Right ventricle myocardium superior (tissue), 1 donor: Measurements from ENCODE around the gene ZER1. TPM values are rescaled to one million over a fixed set of nuclear protein-coding genes. Genes with fewer than 3 reads are reported as not detected.
A peak's percentile ranks its signal among the peaks of the same experiment; 100 is the strongest.

ENCODE experiments used
- ATAC-seq: fragments of 200-7000 bp; cut with Tn5 transposase; one replicate; pipeline ENCODE4 v1.9.1; 2020; ENCODE audit warnings: mild to moderate bottlenecking; ENCODE audit not compliant: poor library complexity
- DNase-seq: peaks from one replicate; pipeline ENCODE4 v3.0.0-alpha.2; 2020
- intact Hi-C: fragments of 100-400 bp; cut with DNase I; formaldehyde crosslinking; loops from one replicate; pipeline ENCODE4 v1.11.2; 2022
- total RNA-seq: library from RNA; stranded (reverse); fragmentation: NEBNext Ultra II Directional; extraction: Animal tissue kit (Norgen Biotek cat#: 25700); gene quantifications from one replicate; pipeline ENCODE4 v1.2.1, GENCODE V29; 2021
- donor health status: DM: no; HTN: yes; CAD: no; lungs with severe emphysema.

The ZER1 gene
- total RNA-seq, 1 donor from 2014 or later, result 57.3 TPM

GRCh38 chr9:128753627-128754026 lies 18.1 kb downstream of the ZER1 start:
- intact Hi-C loops, result no loop called here
- ATAC-seq (no peak), DNase-seq (no peak)

DNA sequence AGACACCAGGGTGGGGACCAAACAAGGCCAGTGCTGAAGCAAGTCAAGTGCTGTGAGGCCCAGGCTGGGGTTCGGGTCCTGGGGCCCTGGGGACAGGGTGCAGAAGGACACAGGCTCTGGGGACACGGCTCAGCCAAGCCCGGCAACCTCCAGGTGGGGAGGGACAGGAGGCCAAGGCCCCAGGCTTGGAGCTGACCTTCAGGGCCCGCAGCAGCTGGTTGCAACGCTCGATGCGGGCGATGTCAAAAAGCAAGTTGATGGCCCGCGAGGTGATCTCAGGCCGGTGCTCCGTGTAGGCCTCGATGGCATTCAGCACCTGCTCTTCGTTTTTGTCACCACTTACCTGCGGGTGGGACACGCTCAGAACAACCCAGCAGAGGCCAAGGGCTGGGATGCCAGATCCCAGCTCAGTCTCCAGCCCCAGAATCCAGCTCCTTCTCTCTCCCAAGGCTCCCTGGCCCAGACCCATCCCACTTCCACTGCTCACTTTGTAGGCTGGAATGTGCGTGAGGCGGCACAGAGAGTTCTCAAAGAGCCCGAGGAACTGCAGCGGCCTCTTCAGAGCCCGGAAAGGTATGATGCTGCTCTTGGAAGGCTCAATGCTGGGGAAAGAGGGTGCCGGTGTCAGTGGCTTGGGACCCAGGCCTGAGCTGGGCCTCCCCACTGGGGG lies 20.7 kb downstream of the ZER1 start:
- ATAC-seq, result no peak
- intact Hi-C loops, result no loop called here
- no peak for DNase-seq

DNA sequence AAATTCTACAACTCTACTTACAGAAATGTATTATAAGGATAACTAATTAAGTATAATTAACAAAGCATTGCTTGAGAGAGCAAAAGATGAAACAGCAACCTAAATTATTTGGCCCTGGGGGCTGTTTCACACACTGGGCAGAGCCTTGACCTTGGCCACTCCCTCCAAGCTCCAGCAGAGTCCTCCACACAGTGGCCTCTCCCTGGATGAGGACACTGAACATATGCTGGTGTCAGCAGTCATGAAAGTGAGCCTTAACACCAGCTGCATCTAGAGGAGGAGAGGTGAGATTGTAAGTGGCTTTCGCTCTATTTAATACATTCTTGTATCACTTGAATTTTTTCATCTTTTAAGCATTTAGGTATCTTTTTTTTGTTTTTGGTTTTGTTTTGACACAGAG lies 24.5 kb downstream of the ZER1 start:
- intact Hi-C loops, result no loop called here
- DNase-seq (no peak), ATAC-seq (no peak)

DNA sequence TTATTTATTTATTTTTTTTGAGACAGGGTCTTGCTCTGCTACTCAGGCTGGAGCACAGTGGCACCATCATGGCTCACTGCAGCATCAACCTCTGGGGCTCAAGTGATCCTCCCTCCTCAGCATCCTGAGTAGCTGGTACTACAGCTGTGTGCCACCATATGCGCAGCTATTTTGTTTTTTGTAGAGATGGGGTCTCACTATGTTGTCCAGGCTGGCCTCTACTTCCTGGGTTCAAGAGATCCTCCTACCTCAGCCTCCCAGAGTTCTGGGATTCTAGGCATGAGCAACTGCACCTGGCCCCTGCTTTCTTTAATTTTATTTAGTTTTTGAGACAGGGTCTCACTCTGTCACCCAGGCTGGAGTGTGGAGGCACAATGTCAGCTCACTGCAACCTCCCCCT lies 28.3 kb downstream of the ZER1 start:
- ATAC-seq (no peak), DNase-seq (no peak)
- intact Hi-C loops, result no loop called here

DNA sequence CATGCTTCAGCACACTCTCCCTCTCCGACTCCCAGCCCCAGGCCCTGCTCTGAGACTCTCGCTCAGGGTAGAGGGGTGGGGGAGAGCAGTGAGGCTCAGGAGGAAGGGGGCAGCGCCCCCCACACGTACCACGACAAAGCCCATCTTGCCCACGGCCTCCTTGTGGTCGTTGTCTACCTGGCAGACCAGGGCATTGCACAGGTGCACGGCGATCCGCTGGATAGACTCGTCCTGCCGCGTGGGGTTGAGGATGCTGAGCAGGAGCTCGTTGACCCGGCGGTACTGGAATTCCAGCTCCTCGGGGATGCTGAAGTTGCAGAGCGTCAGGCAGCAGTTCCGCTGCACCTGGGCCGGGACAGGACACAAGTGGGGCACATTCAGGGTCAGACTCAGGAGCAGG lies 29.3 kb downstream of the ZER1 start:
- intact Hi-C loops, result no loop called here
- DNase-seq (no peak), ATAC-seq (no peak)

DNA sequence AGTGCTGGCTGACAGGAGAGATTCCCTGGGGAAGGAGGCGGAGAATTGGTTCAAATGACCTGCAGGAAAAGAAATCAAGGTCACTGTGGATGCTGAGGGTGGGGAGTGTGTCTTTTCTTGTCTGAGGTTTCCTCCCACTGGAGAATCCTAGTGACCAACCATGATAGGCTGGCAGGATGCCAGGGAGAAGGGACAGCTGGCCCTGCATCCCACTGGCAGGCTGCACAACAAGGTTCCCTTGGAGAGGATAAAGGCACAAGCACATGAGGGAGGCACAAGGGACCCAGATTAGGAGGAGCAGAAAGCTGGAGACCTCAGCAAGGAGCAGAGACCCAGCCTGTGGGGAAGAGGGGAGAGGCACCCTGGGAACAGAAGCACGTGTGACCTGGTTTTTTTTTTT lies 36.4 kb downstream of the ZER1 start:
- intact Hi-C loops, result no loop called here
- no peak for ATAC-seq
- DNase-seq, result no peak

GRCh38 chr9:128733256-128733655 lies 38.5 kb downstream of the ZER1 start:
- intact Hi-C loops, result no loop called here
- peak; percentile 71 for DNase-seq
- ATAC-seq, result peak; percentile 78

DNA sequence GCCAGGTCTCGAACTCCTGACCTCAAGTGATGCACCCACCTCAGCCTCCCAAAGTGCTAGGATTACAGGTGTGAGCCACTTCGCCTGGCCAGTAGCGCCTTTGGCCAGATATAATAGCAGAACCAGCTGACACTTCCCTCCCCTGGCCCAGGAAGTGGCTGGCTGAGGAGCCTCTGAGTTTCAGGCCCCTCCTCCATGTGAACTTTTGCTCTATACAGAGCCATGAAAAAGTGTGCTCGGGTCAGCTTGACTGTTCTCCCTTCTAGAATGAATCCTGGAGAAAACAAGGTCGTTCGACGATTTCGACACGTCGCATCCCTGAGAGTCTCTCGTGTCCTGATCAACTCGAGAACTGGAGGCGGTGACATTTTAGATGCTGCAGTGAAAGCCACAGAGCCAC lies 39.2 kb downstream of the ZER1 start:
- DNase-seq, result no peak
- intact Hi-C loops, result no loop called here
- no peak for ATAC-seq

- no peak for DNase-seq
- intact Hi-C loops, result no loop called here
- ATAC-seq, result no peak
Observed at GRCh38 chr9:128731691-128732090, 40.0 kb downstream of the ZER1 start.

GRCh38 chr9:128731093-128731492 lies 40.6 kb downstream of the ZER1 start:
- DNase-seq (no peak), ATAC-seq (no peak)
- intact Hi-C loops, result no loop called here

DNA sequence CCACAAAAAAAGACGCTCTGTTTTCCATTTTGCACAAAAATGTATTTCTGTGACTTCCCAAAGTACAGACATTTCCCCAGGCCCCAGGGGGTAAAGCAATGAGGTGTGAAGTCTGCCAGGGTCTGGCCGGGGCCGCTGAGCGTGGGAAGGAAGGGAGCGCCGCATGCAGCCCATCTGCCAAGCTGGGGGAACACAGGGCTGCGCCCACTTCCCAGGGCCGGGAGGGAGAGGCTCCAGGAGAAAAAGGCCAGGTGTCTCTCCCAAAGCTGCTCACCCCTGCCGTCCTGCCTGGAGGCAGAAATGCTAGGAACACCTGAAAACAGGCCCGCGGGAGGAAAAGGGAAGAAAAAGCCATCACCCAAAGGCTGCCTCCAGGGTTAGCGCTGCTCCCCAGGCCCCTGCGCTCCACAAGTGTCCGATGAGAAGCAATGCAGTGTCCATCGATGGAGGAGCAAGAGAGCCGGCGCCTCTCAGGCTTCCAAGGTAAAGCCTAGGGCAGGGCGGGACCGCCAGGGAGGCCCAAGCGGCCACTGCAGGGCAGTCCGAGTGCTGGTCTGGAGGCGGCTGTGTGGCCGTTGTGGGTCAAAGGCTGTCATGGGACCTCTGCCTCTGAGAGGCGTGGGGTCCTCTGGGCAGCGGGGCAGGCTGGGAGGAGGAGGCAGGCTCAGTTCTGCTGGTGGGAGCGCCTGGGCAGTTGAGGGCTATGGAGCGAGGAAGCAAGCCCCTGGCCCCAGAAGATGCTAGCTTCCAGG lies 41.8 kb downstream of the ZER1 start:
- intact Hi-C loops, result no loop called here
- ATAC-seq (no peak), DNase-seq (no peak)

- ATAC-seq (no peak), DNase-seq (no peak)
- intact Hi-C loops, result no loop called here
Observed at GRCh38 chr9:128729302-128729701, 42.4 kb downstream of the ZER1 start.

GRCh38 chr9:128728298-128728697 lies 43.4 kb downstream of the ZER1 start:
- DNase-seq (no peak), ATAC-seq (no peak)
- intact Hi-C loops, result no loop called here

DNA sequence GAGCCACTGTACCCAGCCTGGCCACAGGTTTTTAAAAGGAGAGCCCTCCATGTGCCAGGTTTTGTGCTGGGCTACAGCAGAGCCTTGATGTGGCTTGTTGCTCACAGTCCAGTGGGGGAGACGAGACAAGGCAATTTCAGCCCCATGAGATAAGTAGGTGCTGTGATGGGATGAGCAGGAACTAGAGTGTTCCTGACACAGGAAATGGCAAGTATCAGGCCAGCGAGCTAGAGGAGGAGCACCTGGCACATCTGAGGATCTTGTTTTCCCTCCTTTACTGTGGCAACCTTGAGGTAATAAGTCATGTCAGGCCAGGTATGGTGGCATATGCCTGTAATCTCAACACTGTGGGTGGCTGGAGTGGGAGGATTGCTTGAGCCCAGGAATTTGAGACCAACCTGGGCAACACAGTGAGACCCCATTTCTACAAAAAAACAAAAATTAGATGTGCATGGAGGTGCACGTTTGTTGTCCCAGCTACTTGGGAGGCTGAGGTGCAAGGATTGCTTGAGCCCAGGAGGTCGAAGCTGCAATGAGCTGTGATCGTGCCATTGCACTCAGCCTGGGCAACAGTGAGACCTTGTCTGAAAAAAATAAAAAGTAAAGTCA lies 44.0 kb downstream of the ZER1 start:
- ATAC-seq (no peak), DNase-seq (no peak)
- intact Hi-C loops, result no loop called here

- DNase-seq (peak; percentile 83), ATAC-seq (peak; percentile 54)
- intact Hi-C loops, result no loop called here
Observed at GRCh38 chr9:128724744-128725211, 46.9 kb downstream of the ZER1 start.

DNA sequence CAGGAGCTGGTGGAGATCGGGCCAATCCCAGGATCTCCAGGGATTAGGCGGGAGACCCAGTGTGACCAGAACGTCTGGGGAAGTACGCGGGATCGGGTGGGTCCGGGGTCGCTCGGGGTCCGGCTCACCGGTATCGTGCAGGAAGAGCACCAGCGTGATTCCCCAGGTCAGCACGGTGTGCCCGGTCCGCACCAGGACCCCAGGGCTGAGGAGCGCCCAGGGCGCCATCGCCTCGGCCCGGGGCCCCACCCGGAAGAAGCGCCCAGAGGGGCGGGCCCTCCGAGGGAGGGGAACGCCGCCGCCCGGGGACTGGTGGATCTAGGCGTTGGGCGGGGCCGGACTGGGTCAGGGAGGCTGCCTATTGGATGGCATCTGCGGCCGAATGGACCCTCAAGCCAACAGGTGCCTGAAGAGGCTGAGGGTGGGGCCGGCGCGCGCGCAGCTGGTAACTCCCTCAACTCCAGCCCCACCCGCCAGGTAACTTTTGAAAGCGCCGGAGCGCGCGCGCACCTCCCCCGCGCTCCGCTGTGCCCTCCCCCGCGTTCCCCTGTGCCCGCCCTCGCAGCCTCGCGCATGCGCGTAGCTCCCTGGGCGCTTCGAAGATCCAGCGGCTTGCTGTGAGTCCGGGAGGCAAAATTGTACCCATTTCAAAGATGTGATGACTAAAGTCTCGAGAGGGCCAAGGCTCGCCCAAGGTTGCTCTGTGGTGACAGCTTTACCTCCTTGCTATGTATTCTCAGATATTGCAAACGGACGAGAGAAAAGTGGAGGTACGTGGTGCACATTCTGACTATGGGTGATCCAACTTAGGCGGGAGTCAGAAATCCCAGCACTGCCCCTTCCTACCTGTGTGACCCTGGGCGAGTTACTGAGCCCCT lies 47.6 kb downstream of the ZER1 start, which contains the start of gene ZDHHC12:
Gene ZDHHC12, minus strand, starts transcription at position 262 of the 878 bp plus-strand sequence. Its CDS starts 34 bp downstream, at position 228.
- intact Hi-C loops, result no loop called here
- ATAC-seq (peak; percentile 97), DNase-seq (peak; percentile 98)

GRCh38 chr9:128723352-128723865 lies 48.3 kb downstream of the ZER1 start:
- ATAC-seq (no peak), DNase-seq (no peak)
- intact Hi-C loops, result no loop called here

DNA sequence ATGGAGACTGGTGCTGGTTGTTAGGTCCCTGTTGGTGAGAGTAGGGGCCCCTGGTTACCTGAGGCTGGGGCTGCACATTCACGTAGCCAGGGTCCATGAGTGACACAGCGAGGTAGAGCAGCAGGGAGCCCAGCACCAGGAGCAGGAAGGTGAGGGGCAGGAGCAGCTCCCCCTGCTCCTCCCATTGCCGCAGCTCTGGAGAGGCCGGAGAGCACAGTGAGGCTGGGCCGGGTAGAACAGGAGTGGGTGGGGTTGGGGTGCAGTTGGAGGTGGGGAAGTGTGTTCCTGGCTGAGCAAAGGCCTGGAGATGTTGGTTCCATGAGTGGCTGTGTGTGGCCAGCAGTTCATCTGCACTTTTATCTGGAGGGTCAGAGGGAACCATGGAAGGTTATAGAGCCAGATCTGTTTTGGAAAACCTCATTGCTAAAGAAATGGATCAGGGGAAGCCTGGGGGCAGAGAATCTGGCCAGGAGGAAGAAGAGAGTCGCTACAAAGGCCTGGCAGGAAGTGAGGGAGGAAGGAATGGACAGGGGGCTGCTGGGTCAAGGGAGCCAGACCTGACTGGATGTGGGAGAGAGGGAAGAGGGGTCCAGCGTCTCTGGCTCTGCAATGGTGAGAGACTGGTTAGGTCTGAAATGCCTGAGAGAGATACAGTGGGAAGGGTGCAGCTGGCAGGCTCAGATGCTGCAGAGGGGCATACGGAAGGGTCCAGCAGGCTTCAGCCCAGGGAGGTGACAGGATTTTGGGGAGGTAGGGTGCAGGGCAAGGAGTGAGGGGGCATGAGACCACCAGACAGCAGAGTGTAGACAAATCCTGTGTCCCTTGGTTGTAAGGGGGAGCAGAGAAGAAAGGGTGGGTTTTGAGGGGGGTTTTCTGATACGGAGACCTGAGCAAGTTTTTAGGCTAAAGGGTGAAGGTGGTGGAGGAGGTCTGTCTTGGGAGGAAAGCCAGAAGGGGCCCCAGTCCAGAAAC lies 49.1 kb downstream of the ZER1 start:
- no peak for DNase-seq
- no peak for ATAC-seq
- intact Hi-C loops, result no loop called here
